K562 (cell line): ENCODE results near the gene SLC45A3. TPM values are rescaled to one million over a fixed set of nuclear protein-coding genes. Genes with fewer than 3 reads are reported as not detected.
A peak's percentile ranks its signal among the peaks of the same experiment; 100 is the strongest.

Experiments used
- ATAC-seq: fragments of 200-7000 bp; cut with Tn5 transposase; 3 replicates; pipeline ENCODE4 v1.9.1; 2020; ENCODE audit warnings: moderate library complexity
- BruUV-seq: library from RNA; stranded (reverse); fragments of 400-500 nt; replicated peaks from 2 replicates; lab custom pipeline; 2021; lab: Mats Ljungman, UMichigan
- CTCF ChIA-PET: fragments of 300-600 bp; formaldehyde crosslinking; extraction: SDS; loops from one replicate; lab custom pipeline; 2021; ENCODE audit warnings: low intra/inter-chr PET ratio; lab: Yijun Ruan, JAX
- POLR2A ChIA-PET: fragments of 300-600, 350-650 bp; sonication (Branson Sonifier 250); formaldehyde crosslinking; extraction: SDS; loops from one replicate; lab custom pipeline; 2021; ENCODE audit warnings: antibody characterized with exemption, inconsistent platforms; lab: Yijun Ruan, JAX
- DNase-seq, 4 experiments: peaks; one replicate each; pipeline versions ENCODE4 v3.0.0 to v3.0.0-alpha.2; 2011 to 2018; ENCODE audit warnings: low spot score in 3 of 4, mixed read lengths in 3 of 4; ENCODE audit errors: extremely low read depth in 1 of 4
- FAIRE-seq: peaks from 2 replicates; lab custom pipeline; 2011; peaks lifted over from hg19 to GRCh38; lab: Jason Lieb, UNC
- H2AFZ ChIP-seq: 2 replicates; pipeline ENCODE4 v1.6.0; 2011; ENCODE audit warnings: low read depth, low read length, control low read depth, inconsistent platforms
- H3K27ac ChIP-seq: fragments of 200-600 bp; 3 replicates; pipeline ENCODE4 v1.8.0; 2011; ENCODE audit warnings: low read depth, mild to moderate bottlenecking, control low read depth, inconsistent platforms, low read length, moderate library complexity, mixed read lengths; ENCODE audit errors: extremely low read depth
- H3K27me3 ChIP-seq, 2 experiments: fragments of 300-600 bp in 1 of 2; 2 replicates in 1 of 2; 3 replicates in 1 of 2; pipeline versions ENCODE4 v1.6.0 to v1.8.0; 2011; ENCODE audit warnings: inconsistent platforms in 2 of 2, low read length in 2 of 2, mild to moderate bottlenecking in 1 of 2, mixed read lengths in 1 of 2, moderate library complexity in 1 of 2; ENCODE audit not compliant: control insufficient read depth in 2 of 2, insufficient read depth in 2 of 2
- H3K36me3 ChIP-seq: fragments of 300-600 bp; 3 replicates; pipeline ENCODE4 v1.8.0; 2011; ENCODE audit warnings: mild to moderate bottlenecking, low read length, inconsistent platforms; ENCODE audit not compliant: control insufficient read depth, insufficient read depth
- H3K4me1 ChIP-seq, 2 experiments: fragments of 200-600 bp in 1 of 2; replicated peaks in 1 of 2; 2 replicates in 1 of 2; 3 replicates in 1 of 2; pipeline versions ENCODE4 v1.5.1 to v1.8.0; 2011; ENCODE audit warnings: inconsistent platforms in 2 of 2, low read length in 2 of 2, mild to moderate bottlenecking in 1 of 2, mixed read lengths in 1 of 2, moderate library complexity in 1 of 2; ENCODE audit not compliant: control insufficient read depth in 2 of 2, insufficient read depth in 2 of 2
- H3K4me2 ChIP-seq: 2 replicates; pipeline ENCODE4 v1.6.1; 2011; ENCODE audit warnings: low read length, control low read depth, inconsistent platforms, mixed read lengths; ENCODE audit not compliant: insufficient read depth
- H3K4me3 ChIP-seq: fragments of 200-600 bp; sonication (generic), shearing (Covaris generic); 2 replicates; pipeline ENCODE4 v1.5.1; 2016; ENCODE audit warnings: control low read depth, inconsistent platforms
- H3K79me2 ChIP-seq: fragments of 200-600 bp; 3 replicates; pipeline ENCODE4 v1.8.0; 2011; ENCODE audit warnings: low read length, inconsistent platforms; ENCODE audit not compliant: control insufficient read depth, insufficient read depth
- H3K9ac ChIP-seq, 2 experiments: 2 replicates each; pipeline versions ENCODE4 v1.6.0 to v1.6.1; 2011; ENCODE audit warnings: low read depth in 2 of 2, low read length in 2 of 2, control low read depth in 1 of 2, inconsistent platforms in 1 of 2, mild to moderate bottlenecking in 1 of 2, mixed read lengths in 1 of 2; ENCODE audit not compliant: insufficient read depth in 1 of 2
- H3K9me1 ChIP-seq: one replicate; pipeline ENCODE4 v1.6.0; 2011; ENCODE audit warnings: inconsistent platforms, mild to moderate bottlenecking, low read length, moderate library complexity; ENCODE audit not compliant: control insufficient read depth, insufficient read depth
- H3K9me3 ChIP-seq: replicated peaks from 2 replicates; pipeline ENCODE4 v1.5.1; 2011; ENCODE audit warnings: low read depth, low read length, inconsistent platforms; ENCODE audit not compliant: control insufficient read depth, insufficient read depth
- H4K20me1 ChIP-seq: replicated peaks from 2 replicates; pipeline ENCODE4 v1.6.1; 2011; ENCODE audit warnings: low read length, inconsistent platforms, mixed read lengths; ENCODE audit not compliant: control insufficient read depth, insufficient read depth
- DDX20 ChIP-seq: fragments of 450-650 bp; IDR thresholded peaks from 2 replicates; pipeline ENCODE4 v1.6.1; 2016; ENCODE audit warnings: missing genetic modification characterization, low read depth, mild to moderate bottlenecking, missing compliant biosample characterization, moderate library complexity
- EP400 ChIP-seq: fragments of 450-650 bp; IDR thresholded peaks from 2 replicates; pipeline ENCODE4 v1.6.1; 2017; ENCODE audit warnings: antibody characterized with exemption, mild to moderate bottlenecking, moderate library complexity
- GABPA ChIP-seq: fragments of 200-800 bp; sonication (Bioruptor generic); conservative IDR thresholded peaks from 2 replicates; pipeline ENCODE4 v1.6.1; 2016; ENCODE audit warnings: low read depth, missing genetic modification characterization, missing compliant biosample characterization
- ILK ChIP-seq: fragments of 450-650 bp; IDR thresholded peaks from 2 replicates; pipeline ENCODE4 v1.6.1; 2016; ENCODE audit warnings: missing genetic modification characterization, low read depth, mild to moderate bottlenecking, missing compliant biosample characterization, moderate library complexity, borderline replicate concordance
- MBD2 ChIP-seq: sonication (generic); IDR thresholded peaks from 2 replicates; pipeline ENCODE4 v1.6.1; 2016; ENCODE audit warnings: low read depth, borderline replicate concordance
- NFXL1 ChIP-seq: fragments of 450-650 bp; formaldehyde crosslinking; IDR thresholded peaks from 2 replicates; pipeline ENCODE4 v1.4.0; 2021; ENCODE audit warnings: mild to moderate bottlenecking
- SMARCA4 ChIP-seq: fragments of 450-650 bp; IDR thresholded peaks from 2 replicates; pipeline ENCODE4 v1.6.1; 2016
- SRSF9 ChIP-seq: fragments of 200-400 bp; formaldehyde crosslinking; IDR thresholded peaks from 2 replicates; pipeline ENCODE4 v1.6.1; 2017; ENCODE audit warnings: low read depth, low read length, borderline replicate concordance
- ZBED1 ChIP-seq: IDR thresholded peaks from 2 replicates; pipeline ENCODE4 v1.6.1; 2014
- ZNF174 ChIP-seq: fragments of 250-450 bp; sonication (Bioruptor Pico); IDR thresholded peaks from 2 replicates; pipeline ENCODE4 v1.4.0; 2020; ENCODE audit warnings: mild to moderate bottlenecking
- ZNF586 ChIP-seq: fragments of 450-650 bp; formaldehyde crosslinking; conservative IDR thresholded peaks from 2 replicates; pipeline ENCODE4 v1.4.0; 2020; ENCODE audit warnings: mild to moderate bottlenecking, moderate library complexity
- WGBS: fragments of 100-300 bp; shearing (Covaris generic); methylation state at CpG from one replicate; pipeline ENCODE4 v1.1.6; 2016; ENCODE audit warnings: low coverage, mixed read lengths; ENCODE audit not compliant: insufficient coverage; ENCODE audit errors: missing lambda C conversion rate; 5-methylcytosine and 5-hydroxymethylcytosine counted together
- in situ Hi-C: fragments of 300-500 bp; cut with MboI; formaldehyde crosslinking; loops from 4 replicates; pipeline ENCODE4 v1.15.0; 2018; ENCODE audit warnings: inconsistent platforms, mixed read lengths
- intact Hi-C: fragments of 100-400 bp; cut with micrococcal nuclease; formaldehyde crosslinking; loops from 2 replicates; pipeline ENCODE4 v1.14.2; 2022
- polyA plus RNA-seq, 8 experiments: library from polyadenylated mRNA; depleted of rRNA in 4 of 8; stranded (reverse) in 5 of 8; unstranded in 3 of 8; fragments of >200 nt; fragmentation: Nextera tagmentation in 2 of 8; fragmentation: Illumina TruSeq in 1 of 8; extraction: Ambion mirVana in 2 of 8; extraction: Trizol in 1 of 8; gene quantifications; 2 replicates each; pipeline versions ENCODE4 v1.2.1 to v1.2.3, GENCODE V29; 2011 to 2014; ENCODE audit warnings: inconsistent platforms in 1 of 8, missing spikeins in 1 of 8
- total RNA-seq, 7 experiments: library from RNA; depleted of rRNA in 6 of 7; stranded (reverse); fragments of >200 nt in 6 of 7; fragmentation: Illumina TruSeq in 2 of 7; extraction: Trizol in 2 of 7; gene quantifications; 2 replicates each; pipeline versions ENCODE4 v1.2.1 to v1.2.3, GENCODE V29; 2011 to 2021; ENCODE audit warnings: low replicate concordance in 1 of 7
- TF ChIP-seq, protein P1 (sequence below): sonication (generic); formaldehyde crosslinking; IDR thresholded peaks from 2 replicates; pipeline ENCODE4 v1.5.0; 2020; ENCODE audit warnings: missing genetic modification reagents
- TF ChIP-seq, protein P2 (sequence below): fragments of 250-450 bp; sonication (Bioruptor Pico); IDR thresholded peaks from 2 replicates; pipeline ENCODE4 v1.5.0; 2021; ENCODE audit warnings: mild to moderate bottlenecking, borderline replicate concordance
- TF ChIP-seq, protein P3 (sequence below): fragments of 250-450 bp; sonication (Bioruptor Pico); IDR thresholded peaks from 2 replicates; pipeline ENCODE4 v1.4.0; 2020; ENCODE audit warnings: mild to moderate bottlenecking, moderate library complexity

Gene SLC45A3
- total and polyA plus RNA-seq, 9 of the 15 experiments (the other 6 are each of a cell fraction or from before 2014, with no cell fraction given) = 0.06 to 3.3 (median 1.3) TPM

DNA sequence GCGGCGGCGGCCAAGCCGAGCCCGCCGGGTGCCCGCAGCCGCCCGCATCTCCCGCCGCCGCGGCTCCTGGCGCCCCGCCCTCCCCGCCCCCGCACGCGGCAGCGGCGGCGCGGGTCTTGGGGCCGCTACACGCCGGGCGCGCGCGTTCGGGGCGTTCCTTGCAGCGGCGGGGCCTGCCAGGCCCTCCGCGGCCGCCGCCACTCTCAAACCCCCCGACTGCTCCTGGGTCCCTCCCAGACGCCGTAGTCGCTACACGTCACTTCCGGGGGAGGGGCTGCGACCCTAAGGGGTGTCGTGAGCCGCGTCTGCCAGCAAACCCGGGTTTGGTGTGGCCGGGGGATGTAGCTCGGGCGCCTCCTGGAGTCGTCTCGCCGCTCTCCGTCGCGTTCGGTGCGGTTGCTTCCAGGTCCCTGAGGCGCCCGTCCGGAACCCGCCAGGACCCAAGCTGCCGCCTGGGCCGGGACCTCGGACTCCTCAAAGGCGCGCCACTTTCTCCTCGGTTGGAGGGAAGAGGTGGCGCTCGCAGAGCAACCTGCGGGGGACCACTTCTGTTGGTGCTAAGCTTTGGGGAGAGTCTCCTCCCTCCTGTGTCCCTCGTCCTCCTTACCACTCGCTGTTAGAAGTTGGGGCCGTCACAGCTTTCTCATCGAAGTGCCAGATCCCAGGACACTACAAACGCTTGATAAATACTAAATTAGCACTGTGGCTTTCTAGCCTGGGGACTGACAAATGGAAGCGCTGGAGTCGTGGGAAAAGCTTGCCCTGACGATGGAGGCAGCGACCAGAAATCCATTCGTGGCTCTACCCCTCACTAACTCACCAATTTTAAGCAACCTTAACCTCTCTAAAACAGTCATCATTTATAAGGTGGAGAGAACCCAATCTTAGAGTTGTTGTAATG is 48.3 kb downstream of the SLC45A3 start, which contains the start of gene ELK4:
Gene ELK4 (minus strand): TSS at position 244 of the 901 bp plus-strand sequence. CDS start 8,129 bp downstream, outside the sequence.
- WGBS = 1% methylated on average over 73 of the region's 83 CpGs
- DNase-seq = peak; percentile 99 to 100 (median 99)
- TF ChIP-seq NFXL1 (CRISPR knock-in tag) (no peak), ZNF174 (CRISPR knock-in tag) (no peak), SMARCA4 (peak; percentile 41; the same call in 1 of the 2 replicates), SRSF9 (no peak), GABPA (tag) (peak; percentile 96), EP400 (peak; percentile 61), DDX20 (tag) (no peak), ILK (no peak), MBD2 (peak; percentile 68; the same call in 1 of the 2 replicates), ZBED1 (peak; percentile 67; the same call in 1 of the 2 replicates), ZNF586 (CRISPR knock-in tag) (no peak)
- TF ChIP-seq, protein P1, sequence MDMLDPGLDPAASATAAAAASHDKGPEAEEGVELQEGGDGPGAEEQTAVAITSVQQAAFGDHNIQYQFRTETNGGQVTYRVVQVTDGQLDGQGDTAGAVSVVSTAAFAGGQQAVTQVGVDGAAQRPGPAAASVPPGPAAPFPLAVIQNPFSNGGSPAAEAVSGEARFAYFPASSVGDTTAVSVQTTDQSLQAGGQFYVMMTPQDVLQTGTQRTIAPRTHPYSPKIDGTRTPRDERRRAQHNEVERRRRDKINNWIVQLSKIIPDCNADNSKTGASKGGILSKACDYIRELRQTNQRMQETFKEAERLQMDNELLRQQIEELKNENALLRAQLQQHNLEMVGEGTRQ (CRISPR knock-in tag) = no peak
- TF ChIP-seq, protein P2, sequence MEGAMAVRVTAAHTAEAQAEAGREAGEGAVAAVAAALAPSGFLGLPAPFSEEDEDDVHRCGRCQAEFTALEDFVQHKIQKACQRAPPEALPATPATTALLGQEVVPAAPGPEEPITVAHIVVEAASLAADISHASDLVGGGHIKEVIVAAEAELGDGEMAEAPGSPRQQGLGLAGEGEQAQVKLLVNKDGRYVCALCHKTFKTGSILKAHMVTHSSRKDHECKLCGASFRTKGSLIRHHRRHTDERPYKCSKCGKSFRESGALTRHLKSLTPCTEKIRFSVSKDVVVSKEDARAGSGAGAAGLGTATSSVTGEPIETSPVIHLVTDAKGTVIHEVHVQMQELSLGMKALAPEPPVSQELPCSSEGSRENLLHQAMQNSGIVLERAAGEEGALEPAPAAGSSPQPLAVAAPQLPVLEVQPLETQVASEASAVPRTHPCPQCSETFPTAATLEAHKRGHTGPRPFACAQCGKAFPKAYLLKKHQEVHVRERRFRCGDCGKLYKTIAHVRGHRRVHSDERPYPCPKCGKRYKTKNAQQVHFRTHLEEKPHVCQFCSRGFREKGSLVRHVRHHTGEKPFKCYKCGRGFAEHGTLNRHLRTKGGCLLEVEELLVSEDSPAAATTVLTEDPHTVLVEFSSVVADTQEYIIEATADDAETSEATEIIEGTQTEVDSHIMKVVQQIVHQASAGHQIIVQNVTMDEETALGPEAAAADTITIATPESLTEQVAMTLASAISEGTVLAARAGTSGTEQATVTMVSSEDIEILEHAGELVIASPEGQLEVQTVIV (CRISPR knock-in tag) = no peak
- TF ChIP-seq, protein P3, sequence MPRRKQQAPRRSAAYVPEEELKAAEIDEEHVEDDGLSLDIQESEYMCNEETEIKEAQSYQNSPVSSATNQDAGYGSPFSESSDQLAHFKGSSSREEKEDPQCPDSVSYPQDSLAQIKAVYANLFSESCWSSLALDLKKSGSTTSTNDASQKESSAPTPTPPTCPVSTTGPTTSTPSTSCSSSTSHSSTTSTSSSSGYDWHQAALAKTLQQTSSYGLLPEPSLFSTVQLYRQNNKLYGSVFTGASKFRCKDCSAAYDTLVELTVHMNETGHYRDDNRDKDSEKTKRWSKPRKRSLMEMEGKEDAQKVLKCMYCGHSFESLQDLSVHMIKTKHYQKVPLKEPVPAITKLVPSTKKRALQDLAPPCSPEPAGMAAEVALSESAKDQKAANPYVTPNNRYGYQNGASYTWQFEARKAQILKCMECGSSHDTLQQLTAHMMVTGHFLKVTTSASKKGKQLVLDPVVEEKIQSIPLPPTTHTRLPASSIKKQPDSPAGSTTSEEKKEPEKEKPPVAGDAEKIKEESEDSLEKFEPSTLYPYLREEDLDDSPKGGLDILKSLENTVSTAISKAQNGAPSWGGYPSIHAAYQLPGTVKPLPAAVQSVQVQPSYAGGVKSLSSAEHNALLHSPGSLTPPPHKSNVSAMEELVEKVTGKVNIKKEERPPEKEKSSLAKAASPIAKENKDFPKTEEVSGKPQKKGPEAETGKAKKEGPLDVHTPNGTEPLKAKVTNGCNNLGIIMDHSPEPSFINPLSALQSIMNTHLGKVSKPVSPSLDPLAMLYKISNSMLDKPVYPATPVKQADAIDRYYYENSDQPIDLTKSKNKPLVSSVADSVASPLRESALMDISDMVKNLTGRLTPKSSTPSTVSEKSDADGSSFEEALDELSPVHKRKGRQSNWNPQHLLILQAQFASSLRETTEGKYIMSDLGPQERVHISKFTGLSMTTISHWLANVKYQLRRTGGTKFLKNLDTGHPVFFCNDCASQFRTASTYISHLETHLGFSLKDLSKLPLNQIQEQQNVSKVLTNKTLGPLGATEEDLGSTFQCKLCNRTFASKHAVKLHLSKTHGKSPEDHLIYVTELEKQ (CRISPR knock-in tag) = no peak

More for the DNA sequence above, 48.3 kb downstream of the SLC45A3 start, which contains the start of gene ELK4:
- POLR2A ChIA-PET = interaction anchor here (0.6 to 2.9 kb wide), 29 partner anchors 9 to 1256 kb away, joined by 3 to 22 read pairs (median 5); no protein-coding TSS in a partner anchor
- H3K27me3 ChIP-seq = no peaks in the 10 kb centered on the region
- peak within 1 kb of the TSS; percentile 62 for H3K4me3 ChIP-seq
- H3K4me2 ChIP-seq = peak within 1 kb of the TSS; percentile 89
- H4K20me1 ChIP-seq = no peaks in the 10 kb centered on the region
- H3K9ac ChIP-seq = peak within 1 kb of the TSS; percentile 84 to 96
- FAIRE-seq = peak; percentile 75
- peaks cover 46% of the 10 kb centered on the region for H3K79me2 ChIP-seq
- H2AFZ ChIP-seq = peak within 1 kb of the TSS; percentile 95
- intact Hi-C loops (loop anchor here (1.0 to 2.0 kb wide), 2 partner anchors 25 to 40 kb away; no protein-coding TSS in a partner anchor), in situ Hi-C loops (no loop called here)
- CTCF ChIA-PET = interaction anchor here (1.1 to 3.6 kb wide), 3 partner anchors 42 to 346 kb away, joined by 3 to 44 read pairs (median 6); no protein-coding TSS in a partner anchor
- H3K27ac ChIP-seq = peak within 1 kb of the TSS; percentile 93
- H3K4me1 ChIP-seq = peaks cover 15% of the 10 kb centered on the region in 2 experiments
- peak; percentile 90 for ATAC-seq
- H3K9me1 ChIP-seq = no peaks in the 10 kb centered on the region
- peaks cover 14% of the 10 kb centered on the region; the same call in 2 of the 3 replicates for H3K36me3 ChIP-seq
- TSS peak; percentile 93 for BruUV-seq
- no peaks in the 10 kb centered on the region for H3K9me3 ChIP-seq
